Kidney (tissue), 14 donors: ENCODE data around the gene PRKAR2A. TPM values are rescaled to one million over a fixed set of nuclear protein-coding genes. Genes with fewer than 3 reads are reported as not detected.

ENCODE experiments used
- DNase-seq, 5 donors: peaks; one replicate each; pipeline ENCODE4 v3.0.0-alpha.2; 2013 to 2020
- FAIRE-seq: peaks from 2 replicates; lab custom pipeline; 2012; peaks lifted over from hg19 to GRCh38; lab: Jason Lieb, UNC
- H3K27ac ChIP-seq, 2 donors: one replicate each; pipeline ENCODE4 v1.7.0; 2013; ENCODE audit warnings: low read depth in 2 of 2, low read length in 2 of 2, inconsistent platforms in 1 of 2
- H3K27me3 ChIP-seq: one replicate; pipeline ENCODE4 v1.7.1; 2013; ENCODE audit warnings: low read length, inconsistent platforms; ENCODE audit not compliant: control insufficient read depth, insufficient read depth
- H3K36me3 ChIP-seq, 3 donors: one replicate each; pipeline versions ENCODE4 v1.7.0 to v1.7.1; 2013; ENCODE audit warnings: low read length in 3 of 3, control low read depth in 1 of 3, inconsistent platforms in 1 of 3; ENCODE audit not compliant: insufficient read depth in 3 of 3, control insufficient read depth in 2 of 3
- H3K4me1 ChIP-seq, 3 donors: one replicate each; pipeline versions ENCODE4 v1.7.0 to v1.7.1; 2013; ENCODE audit warnings: low read length in 3 of 3, inconsistent platforms in 1 of 3, low read depth in 1 of 3; ENCODE audit not compliant: control insufficient read depth in 2 of 3, insufficient read depth in 2 of 3
- H3K4me3 ChIP-seq, 3 donors: one replicate each; pipeline versions ENCODE4 v1.7.0 to v1.8.1; 2013; ENCODE audit warnings: low read length in 3 of 3, control low read depth in 1 of 3, inconsistent platforms in 1 of 3
- H3K9ac ChIP-seq, 3 donors: one replicate each; pipeline versions ENCODE4 v1.7.0 to v1.7.1; 2013; ENCODE audit warnings: low read length in 3 of 3, control low read depth in 1 of 3, inconsistent platforms in 1 of 3
- H3K9me3 ChIP-seq, 3 donors: one replicate each; pipeline versions ENCODE4 v1.7.0 to v1.7.1; 2013; ENCODE audit warnings: low read length in 3 of 3, control low read depth in 1 of 3, inconsistent platforms in 1 of 3; ENCODE audit not compliant: control insufficient read depth in 2 of 3, insufficient read depth in 1 of 3
- CTCF ChIP-seq: IDR thresholded peaks from 3 replicates; pipeline ENCODE4 v1.5.1; 2012; ENCODE audit warnings: mild to moderate bottlenecking, moderate library complexity, borderline replicate concordance; ENCODE audit not compliant: insufficient read depth; ENCODE audit errors: extremely low read depth
- intact Hi-C: fragments of 100-400 bp; cut with DNase I; formaldehyde crosslinking; loops from one replicate; pipeline ENCODE4 v1.11.1; 2022
- polyA plus RNA-seq: library from polyadenylated mRNA; stranded (reverse); fragments of 350-450 nt; fragmentation: Illumina TruSeq; extraction: RNeasy Lipid Tissue Mini Kit (QIAGEN cat#74804); gene quantifications from one replicate; pipeline ENCODE4 v1.2.3, GENCODE V29; 2014; ENCODE audit warnings: low read depth, low replicate concordance; ENCODE audit not compliant: insufficient read depth
- total RNA-seq: library from RNA; stranded (reverse); fragmentation: NEBNext Ultra II Directional; extraction: Animal tissue kit (Norgen Biotek cat#: 25700); gene quantifications from one replicate; pipeline ENCODE4 v1.2.1, GENCODE V29; 2021
- donor health status: control.
- donor health status: control.
- donor health status: control.
- donor health status: control.
- donor health status: control.
- donor health status: DM: yes; HTN: yes; CAD: no.
- donor health status: Normal renal cell carcinoma (clear cell type).

Gene PRKAR2A
- total and polyA plus RNA-seq, 2 donors from 2014 or later, result 10.4 to 49.9 TPM

- intact Hi-C loops, result no loop called here
Observed at GRCh38 chr3:48894516-48894915, 46.8 kb upstream of the PRKAR2A start.

GRCh38 chr3:48891606-48892005 lies 43.9 kb upstream of the PRKAR2A start:
- Histone ChIP-seq H3K9ac (no peak overlapping the region), H3K4me1 (peaks cover 0 to 7% (median 0%) of the 10 kb centered on the region in 3 donors), H3K27ac (no peak overlapping the region), H3K36me3 (peaks cover 0 to 4% (median 3%) of the 10 kb centered on the region in 3 donors), H3K9me3 (no peaks in the 10 kb centered on the region), H3K4me3 (no peak overlapping the region), H3K27me3 (no peaks in the 10 kb centered on the region)
- intact Hi-C loops, result no loop called here
- FAIRE-seq (no peak), DNase-seq (no peak)
- no peak for TF ChIP-seq CTCF

More at GRCh38 chr3:48894516-48894915, 46.8 kb upstream of the PRKAR2A start:
- H3K4me1 ChIP-seq, result peaks cover 0 to 8% (median 6%) of the 10 kb centered on the region in 3 donors
- H3K27ac ChIP-seq, result no peak overlapping the region
- H3K9ac ChIP-seq, result no peak overlapping the region
- FAIRE-seq (no peak), DNase-seq (no peak)
- peaks cover 0 to 4% (median 0%) of the 10 kb centered on the region in 3 donors for H3K36me3 ChIP-seq
- no peak for TF ChIP-seq CTCF
- no peaks in the 10 kb centered on the region for H3K9me3 ChIP-seq
- no peaks in the 10 kb centered on the region for H3K27me3 ChIP-seq
- no peak overlapping the region for H3K4me3 ChIP-seq

- Histone ChIP-seq H3K27me3 (no peaks in the 10 kb centered on the region), H3K9me3 (no peaks in the 10 kb centered on the region), H3K9ac (no peak overlapping the region), H3K4me3 (no peak overlapping the region), H3K4me1 (peaks cover 0 to 7% (median 0%) of the 10 kb centered on the region in 3 donors), H3K27ac (no peak overlapping the region), H3K36me3 (peaks cover 0 to 3% (median 0%) of the 10 kb centered on the region in 3 donors)
- DNase-seq (no peak), FAIRE-seq (no peak)
- TF ChIP-seq CTCF, result no peak
- intact Hi-C loops, result no loop called here
Observed at GRCh38 chr3:48885753-48886152, 38.1 kb upstream of the PRKAR2A start.

- TF ChIP-seq CTCF, result no peak
- H3K9ac ChIP-seq, result no peak overlapping the region
- H3K4me3 ChIP-seq, result no peak overlapping the region
- intact Hi-C loops, result no loop called here
- peaks cover 0 to 4% (median 0%) of the 10 kb centered on the region in 3 donors for H3K36me3 ChIP-seq
- FAIRE-seq (no peak), DNase-seq (no peak)
- H3K9me3 ChIP-seq, result no peaks in the 10 kb centered on the region
- peaks cover 0 to under 1% (median 0%) of the 10 kb centered on the region in 3 donors for H3K4me1 ChIP-seq
- H3K27me3 ChIP-seq, result no peaks in the 10 kb centered on the region
- no peak overlapping the region for H3K27ac ChIP-seq
Observed at GRCh38 chr3:48881652-48882114, 34.0 kb upstream of the PRKAR2A start.
